ENCODE measurements around the gene OR4A47. TPM values are rescaled to one million over a fixed set of nuclear protein-coding genes. Genes with fewer than 3 reads are reported as not detected.
"Not testable (repeated sequence)": the region's sequence is repeated elsewhere in the genome, so short reads cannot be mapped to it uniquely, and the experiment has no call there.

The OR4A47 gene, protein sequence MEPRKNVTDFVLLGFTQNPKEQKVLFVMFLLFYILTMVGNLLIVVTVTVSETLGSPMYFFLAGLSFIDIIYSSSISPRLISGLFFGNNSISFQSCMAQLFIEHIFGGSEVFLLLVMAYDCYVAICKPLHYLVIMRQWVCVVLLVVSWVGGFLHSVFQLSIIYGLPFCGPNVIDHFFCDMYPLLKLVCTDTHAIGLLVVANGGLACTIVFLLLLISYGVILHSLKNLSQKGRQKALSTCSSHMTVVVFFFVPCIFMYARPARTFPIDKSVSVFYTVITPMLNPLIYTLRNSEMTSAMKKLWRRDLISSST
- polyA plus RNA-seq (2013, experiment 1 of 2) = not detected
- not detected for polyA plus RNA-seq (2013, experiment 2 of 2)

DNA sequence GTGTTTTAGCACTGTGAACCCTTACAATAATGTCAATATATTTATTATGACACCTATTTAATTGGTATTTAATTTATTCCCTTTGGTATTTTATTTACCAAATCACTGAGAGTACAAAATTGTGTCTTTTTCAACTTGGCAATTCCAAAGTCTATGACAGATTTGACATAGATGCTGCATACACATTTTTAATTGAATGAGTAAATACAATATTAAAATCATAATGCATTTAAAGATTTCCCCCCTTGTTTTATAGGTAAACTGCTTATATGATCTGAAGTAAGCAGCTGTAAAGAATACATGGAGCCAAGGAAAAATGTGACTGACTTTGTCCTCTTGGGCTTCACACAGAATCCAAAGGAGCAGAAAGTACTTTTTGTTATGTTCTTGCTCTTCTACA is at the start of gene OR4A47:
Gene OR4A47, plus strand, starts transcription at position 301 of the 400 bp plus-strand sequence. Its CDS starts 0 bp downstream, at position 301.
- H3K27ac ChIP-seq (ENCODE audit: low read depth, low read length, severe bottlenecking); H3K4me1 ChIP-seq (ENCODE audit: control insufficient read depth, insufficient read depth, low read length, poor library complexity, severe bottlenecking); H3K36me3 ChIP-seq (ENCODE audit: control insufficient read depth, insufficient read depth, low read length); H3K4me3 ChIP-seq (ENCODE audit: extremely low read depth, insufficient read depth, low read length, poor library complexity, severe bottlenecking): not testable (repeated sequence)
- H3K9me3 ChIP-seq (ENCODE audit: control insufficient read depth, low read length) = peaks cover 11% of the 10 kb centered on the region

DNA sequence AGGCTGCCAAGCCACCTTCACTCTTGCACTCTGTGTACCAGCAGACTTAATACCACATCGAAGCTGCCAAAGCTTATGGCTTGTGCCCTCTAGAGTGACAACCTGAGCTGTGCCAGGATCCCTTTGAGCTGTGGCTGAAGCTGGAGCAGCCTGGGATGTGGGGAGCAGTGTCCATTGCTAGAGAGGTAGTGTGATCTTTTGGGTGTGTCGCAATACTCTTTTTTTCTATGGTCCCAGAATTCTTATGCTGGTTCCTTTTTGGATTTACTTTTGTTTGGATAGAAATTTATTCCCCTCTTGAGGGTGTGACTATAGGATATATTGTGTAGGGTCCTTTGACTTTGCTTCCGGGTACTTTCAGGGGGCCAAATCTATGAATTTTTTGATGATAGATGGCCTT is 32.7 kb upstream of the OR4A47 start:
- not testable (repeated sequence) for H3K4me1 ChIP-seq (ENCODE audit: control insufficient read depth, insufficient read depth, low read length, poor library complexity, severe bottlenecking); H3K4me3 ChIP-seq (ENCODE audit: extremely low read depth, insufficient read depth, low read length, poor library complexity, severe bottlenecking); H3K36me3 ChIP-seq (ENCODE audit: control insufficient read depth, insufficient read depth, low read length); H3K27ac ChIP-seq (ENCODE audit: low read depth, low read length, severe bottlenecking)
- H3K9me3 ChIP-seq (ENCODE audit: control insufficient read depth, low read length) = peaks cover 20% of the 10 kb centered on the region
- 40 to 100% methylated on average over 1 to 2 of the region's 3 CpGs for WGBS, 2 experiments (ENCODE audit: insufficient coverage in 2 of 2)

DNA sequence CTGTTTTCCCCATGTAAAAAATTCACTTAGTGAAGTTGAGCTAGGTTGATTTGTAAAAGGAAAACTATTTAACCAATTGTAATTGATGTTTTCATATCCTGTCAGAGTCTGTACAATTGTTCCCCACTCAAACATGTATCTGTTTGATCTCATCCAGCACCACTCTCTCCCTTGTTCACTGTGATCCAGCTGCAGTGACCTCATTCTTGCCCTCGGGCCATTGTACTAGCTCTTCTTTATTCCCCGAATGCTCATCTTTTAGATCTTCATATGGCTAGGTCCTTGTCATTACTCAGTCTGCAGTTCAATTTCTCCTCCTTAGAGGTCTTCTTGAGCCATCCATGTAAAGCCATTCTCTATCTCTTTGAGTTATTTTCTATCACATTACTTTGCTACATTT is 14.6 kb upstream of the OR4A47 start:
- peaks cover 16% of the 10 kb centered on the region for H3K9me3 ChIP-seq (ENCODE audit: control insufficient read depth, low read length)
- not testable (repeated sequence) for H3K27ac ChIP-seq (ENCODE audit: low read depth, low read length, severe bottlenecking); H3K4me1 ChIP-seq (ENCODE audit: control insufficient read depth, insufficient read depth, low read length, poor library complexity, severe bottlenecking); H3K4me3 ChIP-seq (ENCODE audit: extremely low read depth, insufficient read depth, low read length, poor library complexity, severe bottlenecking); H3K36me3 ChIP-seq (ENCODE audit: control insufficient read depth, insufficient read depth, low read length)
- WGBS, 2 experiments (ENCODE audit: insufficient coverage in 2 of 2) = 71 to 82% methylated on average over 2 of the region's 2 CpGs

DNA sequence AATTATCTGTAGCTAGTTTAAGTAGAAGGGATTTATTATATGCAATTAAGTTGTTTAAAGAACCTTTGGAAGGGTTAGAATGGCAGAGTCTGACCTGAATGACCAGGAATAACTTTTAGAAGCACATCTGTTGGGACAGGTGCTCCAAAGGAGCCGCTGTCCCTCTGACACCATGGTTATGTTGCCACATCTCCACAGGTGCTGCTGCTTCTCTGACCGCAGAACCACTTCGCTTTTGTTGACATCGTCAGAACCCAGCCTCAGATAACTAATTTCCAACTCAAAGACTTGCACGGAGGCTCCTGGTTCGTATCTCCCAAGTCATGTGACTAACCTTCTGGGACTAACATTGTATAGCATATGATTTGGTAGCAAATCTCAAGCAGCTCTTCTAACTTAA is 13.9 kb upstream of the OR4A47 start:
- WGBS, 2 experiments (ENCODE audit: insufficient coverage in 2 of 2) = 67 to 68% methylated on average over 1 to 3 of the region's 6 CpGs
- not testable (repeated sequence) for H3K4me1 ChIP-seq (ENCODE audit: control insufficient read depth, insufficient read depth, low read length, poor library complexity, severe bottlenecking); H3K27ac ChIP-seq (ENCODE audit: low read depth, low read length, severe bottlenecking); H3K4me3 ChIP-seq (ENCODE audit: extremely low read depth, insufficient read depth, low read length, poor library complexity, severe bottlenecking); H3K36me3 ChIP-seq (ENCODE audit: control insufficient read depth, insufficient read depth, low read length)
- H3K9me3 ChIP-seq (ENCODE audit: control insufficient read depth, low read length) = peaks cover 16% of the 10 kb centered on the region

DNA sequence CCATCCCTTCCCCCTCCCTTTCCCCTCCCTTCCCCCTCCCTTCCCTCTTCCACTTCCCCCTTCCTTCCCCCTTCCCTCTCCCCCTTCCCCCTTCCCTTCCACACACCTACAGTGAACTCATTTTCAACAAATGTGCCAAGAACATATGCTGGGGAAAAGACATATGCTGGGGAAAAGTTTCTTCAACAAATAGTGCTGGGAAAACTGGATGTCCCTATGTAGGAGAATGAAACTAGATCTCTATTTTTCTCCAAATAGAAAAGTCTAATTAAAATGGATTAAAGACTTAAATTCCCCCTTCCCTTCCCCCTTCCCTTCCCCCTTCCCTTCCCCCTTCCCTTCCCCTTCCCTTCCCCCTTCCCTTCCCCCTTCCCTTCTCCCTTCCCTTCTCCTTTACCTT is 17.6 kb downstream of the OR4A47 start:
- not testable (repeated sequence) for H3K36me3 ChIP-seq (ENCODE audit: control insufficient read depth, insufficient read depth, low read length); H3K4me1 ChIP-seq (ENCODE audit: control insufficient read depth, insufficient read depth, low read length, poor library complexity, severe bottlenecking); H3K4me3 ChIP-seq (ENCODE audit: extremely low read depth, insufficient read depth, low read length, poor library complexity, severe bottlenecking); H3K27ac ChIP-seq (ENCODE audit: low read depth, low read length, severe bottlenecking)
- H3K9me3 ChIP-seq (ENCODE audit: control insufficient read depth, low read length) = peaks cover 17% of the 10 kb centered on the region

DNA sequence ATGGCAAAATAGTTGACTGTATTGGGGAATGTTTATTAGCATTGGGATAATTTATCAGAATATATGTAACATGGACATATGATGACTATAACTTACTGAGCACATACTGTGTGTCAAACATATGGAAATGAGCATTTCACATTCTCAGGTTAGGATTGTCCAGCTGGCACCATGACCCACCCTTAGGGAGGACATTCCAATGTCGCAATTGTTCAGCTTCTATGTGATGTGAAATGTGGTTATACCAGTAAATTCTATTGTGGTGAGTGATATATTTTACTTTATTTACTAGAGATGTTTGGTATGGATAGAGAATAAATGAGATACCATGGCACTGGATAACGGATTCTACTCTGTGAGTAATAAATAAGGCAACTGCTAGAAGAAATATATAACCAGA is 50.4 kb downstream of the OR4A47 start:
- Histone ChIP-seq H3K9me3 (ENCODE audit: control insufficient read depth, low read length) (peaks cover 40% of the 10 kb centered on the region), H3K27ac (ENCODE audit: low read depth, low read length, severe bottlenecking) (no peak overlapping the region), H3K36me3 (ENCODE audit: control insufficient read depth, insufficient read depth, low read length) (no peaks in the 10 kb centered on the region), H3K4me3 (ENCODE audit: extremely low read depth, insufficient read depth, low read length, poor library complexity, severe bottlenecking) (no peak overlapping the region), H3K4me1 (ENCODE audit: control insufficient read depth, insufficient read depth, low read length, poor library complexity, severe bottlenecking) (no peaks in the 10 kb centered on the region)
- WGBS, 2 experiments (ENCODE audit: insufficient coverage in 2 of 2) = 29% methylated on average over 1 of the region's 2 CpGs; no CpG with 5 or more reads in 1 of the 2 experiments
